ENCODE data around the gene CCL4. TPM values are rescaled to one million over a fixed set of nuclear protein-coding genes. Genes with fewer than 3 reads are reported as not detected.

Gene CCL4
- total RNA-seq, 1 experiment from 2014 or later = 7.6 TPM

Small RNAs within 50 kb of the gene (small RNA-seq; reads per million reads assigned to genes)
- gene RN7SL301P = not detected

Other genes with a start within 250 kb of the CCL4 start
- gene HEATR9, start 234.9 kb upstream of the CCL4 start, total RNA-seq (2014; rRNA removed; shearing (Covaris generic); ENCODE audit: low replicate concordance) = not detected in 2 replicates
- gene CCL5, start 223.5 kb upstream of the CCL4 start, total RNA-seq (2014; rRNA removed; shearing (Covaris generic); ENCODE audit: low replicate concordance) = not detected in 2 replicates
- 9.7 and 11.0 TPM in 2 replicates for gene RDM1, start 173.1 kb upstream of the CCL4 start, total RNA-seq (2014; rRNA removed; shearing (Covaris generic); ENCODE audit: low replicate concordance)
- gene LYZL6, start 160.1 kb upstream of the CCL4 start, total RNA-seq (2014; rRNA removed; shearing (Covaris generic); ENCODE audit: low replicate concordance) = not detected in 2 replicates
- gene CCL16, start 122.3 kb upstream of the CCL4 start, total RNA-seq (2014; rRNA removed; shearing (Covaris generic); ENCODE audit: low replicate concordance) = not detected in 2 replicates
- not detected in 2 replicates for gene CCL14, start 117.1 kb upstream of the CCL4 start, total RNA-seq (2014; rRNA removed; shearing (Covaris generic); ENCODE audit: low replicate concordance)
- not detected in 2 replicates for gene CCL15, start 102.3 kb upstream of the CCL4 start, total RNA-seq (2014; rRNA removed; shearing (Covaris generic); ENCODE audit: low replicate concordance)
- gene CCL23, start 85.9 kb upstream of the CCL4 start, total RNA-seq (2014; rRNA removed; shearing (Covaris generic); ENCODE audit: low replicate concordance) = not detected in 2 replicates
- not detected in 2 replicates for gene CCL18, start 39.6 kb upstream of the CCL4 start, total RNA-seq (2014; rRNA removed; shearing (Covaris generic); ENCODE audit: low replicate concordance)
- gene CCL3, start 13.7 kb upstream of the CCL4 start, total RNA-seq (2014; rRNA removed; shearing (Covaris generic); ENCODE audit: low replicate concordance) = 2.1 TPM in 1 of 2 replicates, not detected in the other
- 0.63 and 3.6 TPM in 2 replicates for gene TBC1D3B, start 72.8 kb downstream of the CCL4 start, total RNA-seq (2014; rRNA removed; shearing (Covaris generic); ENCODE audit: low replicate concordance)
- gene CCL3L1, start 92.9 kb downstream of the CCL4 start, total RNA-seq (2014; rRNA removed; shearing (Covaris generic); ENCODE audit: low replicate concordance) = 1.9 and 6.4 TPM in 2 replicates
- gene CCL4L2, start 107.2 kb downstream of the CCL4 start, total RNA-seq (2014; rRNA removed; shearing (Covaris generic); ENCODE audit: low replicate concordance) = 14.9 and 26.9 TPM in 2 replicates
- gene TBC1D3I, start 160.7 kb downstream of the CCL4 start, total RNA-seq (2014; rRNA removed; shearing (Covaris generic); ENCODE audit: low replicate concordance) = not detected in 2 replicates
- not detected in 2 replicates for gene TBC1D3G, start 220.1 kb downstream of the CCL4 start, total RNA-seq (2014; rRNA removed; shearing (Covaris generic); ENCODE audit: low replicate concordance)